IMR-90 (cell line): ENCODE results near the gene TOMM22. TPM values are rescaled to one million over a fixed set of nuclear protein-coding genes. Genes with fewer than 3 reads are reported as not detected.

Experiments
- ATAC-seq: fragments of 200-7000 bp; cut with Tn5 transposase; 2 replicates; pipeline ENCODE4 v1.9.1; 2020; ENCODE audit warnings: low read depth, mild to moderate bottlenecking, moderate library complexity
- BruUV-seq: library from RNA; stranded (reverse); fragments of 400-500 nt; replicated peaks from 2 replicates; lab custom pipeline; 2021; lab: Mats Ljungman, UMichigan
- CTCF ChIA-PET: fragments of 300-600 bp; formaldehyde crosslinking; extraction: SDS; loops from one replicate; lab custom pipeline; 2021; ENCODE audit warnings: antibody characterized with exemption; lab: Yijun Ruan, JAX
- POLR2A ChIA-PET: fragments of 300-600 bp; sonication (Branson Sonifier 250); formaldehyde crosslinking; loops from one replicate; lab custom pipeline; 2022; ENCODE audit warnings: antibody characterized with exemption; ENCODE audit not compliant: unreplicated experiment; lab: Charles Lee
- DNase-seq: peaks from one replicate; pipeline ENCODE4 v3.0.0; 2013
- H2AFZ ChIP-seq: replicated peaks from 2 replicates; pipeline ENCODE3; 2013; ENCODE audit warnings: low read length, mild to moderate bottlenecking; ENCODE audit not compliant: poor library complexity
- H2AK5ac ChIP-seq: 2 replicates; pipeline ENCODE4 v1.6.1; 2013; ENCODE audit warnings: low read depth, low read length, inconsistent platforms
- H2AK9ac ChIP-seq: replicated peaks from 2 replicates; pipeline ENCODE3; 2013; ENCODE audit warnings: mild to moderate bottlenecking, low read depth, low read length, moderate library complexity; ENCODE audit not compliant: poor library complexity
- H2BK120ac ChIP-seq: 2 replicates; pipeline ENCODE4 v1.6.1; 2013; ENCODE audit warnings: low read depth, low read length, inconsistent platforms
- H2BK15ac ChIP-seq: 3 replicates; pipeline ENCODE4 v1.6.1; 2013; ENCODE audit warnings: low read depth, low read length, inconsistent platforms
- H2BK20ac ChIP-seq: 2 replicates; pipeline ENCODE4 v1.6.1; 2013; ENCODE audit warnings: low read depth, mild to moderate bottlenecking, inconsistent platforms, low read length, moderate library complexity
- H2BK5ac ChIP-seq: 2 replicates; pipeline ENCODE4 v1.6.1; 2013; ENCODE audit warnings: mild to moderate bottlenecking, low read depth, low read length, inconsistent platforms; ENCODE audit not compliant: poor library complexity, severe bottlenecking
- H3K14ac ChIP-seq: replicated peaks from 2 replicates; pipeline ENCODE4 v1.6.1; 2013; ENCODE audit warnings: low read depth, low read length, inconsistent platforms
- H3K18ac ChIP-seq: 2 replicates; pipeline ENCODE4 v1.6.1; 2013; ENCODE audit warnings: low read depth, low read length, control low read depth
- H3K23ac ChIP-seq: 2 replicates; pipeline ENCODE4 v1.6.1; 2013; ENCODE audit warnings: low read depth, low read length, inconsistent platforms
- H3K27ac ChIP-seq: 2 replicates; pipeline ENCODE4 v1.5.1; 2013; ENCODE audit warnings: mild to moderate bottlenecking, control low read depth, low read length; ENCODE audit not compliant: insufficient read depth
- H3K27me3 ChIP-seq: 2 replicates; pipeline ENCODE4 v1.6.1; 2013; ENCODE audit warnings: low read length; ENCODE audit not compliant: control insufficient read depth, insufficient read depth
- H3K36me3 ChIP-seq: 2 replicates; pipeline ENCODE4 v1.6.1; 2013; ENCODE audit warnings: low read length, mixed read lengths; ENCODE audit not compliant: control insufficient read depth, insufficient read depth
- H3K4ac ChIP-seq: 2 replicates; pipeline ENCODE4 v1.6.1; 2013; ENCODE audit warnings: low read depth, low read length, inconsistent platforms
- H3K4me1 ChIP-seq: 2 replicates; pipeline ENCODE4 v1.6.1; 2013; ENCODE audit warnings: low read length, mixed read lengths; ENCODE audit not compliant: control insufficient read depth, insufficient read depth
- H3K4me2 ChIP-seq: 2 replicates; pipeline ENCODE4 v1.6.1; 2013; ENCODE audit warnings: low read depth, mild to moderate bottlenecking, control low read depth, low read length, moderate library complexity
- H3K4me3 ChIP-seq: 2 replicates; pipeline ENCODE4 v1.5.1; 2013; ENCODE audit warnings: low read depth, mild to moderate bottlenecking, control low read depth, low read length, moderate library complexity; ENCODE audit not compliant: insufficient read depth
- H3K56ac ChIP-seq: 2 replicates; pipeline ENCODE4 v1.6.1; 2013; ENCODE audit warnings: low read length, inconsistent platforms; ENCODE audit not compliant: insufficient read depth; ENCODE audit errors: extremely low read depth
- H3K79me1 ChIP-seq, 2 experiments: 2 replicates each; pipeline ENCODE4 v1.6.1; 2013; ENCODE audit warnings: low read length in 2 of 2, inconsistent platforms in 1 of 2, low read depth in 1 of 2
- H3K9ac ChIP-seq: 2 replicates; pipeline ENCODE4 v1.6.1; 2013; ENCODE audit warnings: low read depth, low read length, control low read depth
- H3K9me1 ChIP-seq: 2 replicates; pipeline ENCODE4 v1.6.1; 2013; ENCODE audit warnings: low read length, inconsistent platforms; ENCODE audit not compliant: insufficient read depth
- H3K9me3 ChIP-seq: 2 replicates; pipeline ENCODE4 v1.6.1; 2013; ENCODE audit warnings: low read length; ENCODE audit not compliant: control insufficient read depth, insufficient read depth
- H4K20me1 ChIP-seq: 2 replicates; pipeline ENCODE4 v1.6.1; 2013; ENCODE audit warnings: low read length, inconsistent platforms; ENCODE audit not compliant: insufficient read depth
- H4K5ac ChIP-seq: 2 replicates; pipeline ENCODE4 v1.6.1; 2013; ENCODE audit warnings: mild to moderate bottlenecking, low read depth, low read length, control low read depth
- H4K8ac ChIP-seq, 2 experiments: 2 replicates each; pipeline ENCODE4 v1.6.1; 2013; ENCODE audit warnings: low read depth in 2 of 2, low read length in 2 of 2, control low read depth in 1 of 2, inconsistent platforms in 1 of 2
- H4K91ac ChIP-seq: 2 replicates; pipeline ENCODE4 v1.6.1; 2013; ENCODE audit warnings: low read depth, low read length, inconsistent platforms; ENCODE audit not compliant: insufficient read depth
- FOS ChIP-seq: fragments of 150-350 bp; IDR thresholded peaks from 2 replicates; pipeline ENCODE4 v1.6.1; 2016; ENCODE audit warnings: low read depth, low read length
- MAFK ChIP-seq: IDR thresholded peaks from 2 replicates; pipeline ENCODE4 v1.6.1; 2012; ENCODE audit warnings: low read depth, low read length, improper control_type of control experiment
- WGBS, 2 experiments: methylation state at CpG; one replicate each; pipeline versions ENCODE4 v1.1.5 to v1.1.7; 2013; ENCODE audit warnings: missing lambda C conversion rate in 2 of 2; ENCODE audit not compliant: insufficient read length in 1 of 2; ENCODE audit errors: extremely low coverage in 2 of 2; 5-methylcytosine and 5-hydroxymethylcytosine counted together
- dilution Hi-C: fragments of 300-500 bp; cut with HindIII; formaldehyde crosslinking; loops from one replicate; pipeline ENCODE4 v1.14.3; 2018; ENCODE audit warnings: low sequenced_read_pairs; ENCODE audit not compliant: unreplicated experiment
- in situ Hi-C: fragments of 300-500 bp; cut with MboI; formaldehyde crosslinking; loops from 3 replicates; pipeline ENCODE4 v1.14.3; 2019; ENCODE audit warnings: low sequenced_read_pairs, inconsistent platforms, mixed read lengths
- intact Hi-C: fragments of 100-400 bp; cut with micrococcal nuclease; formaldehyde crosslinking; loops from 2 replicates; pipeline ENCODE4 v1.10.0; 2022
- polyA plus RNA-seq, 3 experiments: library from polyadenylated mRNA; depleted of rRNA; stranded (reverse); fragments of >200 nt; gene quantifications; 2 replicates each; pipeline ENCODE4 v1.2.3, GENCODE V29; 2012; ENCODE audit warnings: low replicate concordance in 1 of 3
- total RNA-seq: library from RNA; depleted of rRNA; stranded (reverse); fragments of >200 nt; gene quantifications from 2 replicates; pipeline ENCODE4 v1.2.3, GENCODE V29; 2012
- TF ChIP-seq, protein P1 (sequence below): fragments of 150-350 bp; IDR thresholded peaks from 2 replicates; pipeline ENCODE4 v1.6.1; 2017; ENCODE audit warnings: mild to moderate bottlenecking, antibody characterized with exemption, low read length, low read depth

The TOMM22 gene
- total and polyA plus RNA-seq, 2 of the 4 experiments (the other 2 are of a cell fraction): 38.7 to 78.0 TPM

DNA sequence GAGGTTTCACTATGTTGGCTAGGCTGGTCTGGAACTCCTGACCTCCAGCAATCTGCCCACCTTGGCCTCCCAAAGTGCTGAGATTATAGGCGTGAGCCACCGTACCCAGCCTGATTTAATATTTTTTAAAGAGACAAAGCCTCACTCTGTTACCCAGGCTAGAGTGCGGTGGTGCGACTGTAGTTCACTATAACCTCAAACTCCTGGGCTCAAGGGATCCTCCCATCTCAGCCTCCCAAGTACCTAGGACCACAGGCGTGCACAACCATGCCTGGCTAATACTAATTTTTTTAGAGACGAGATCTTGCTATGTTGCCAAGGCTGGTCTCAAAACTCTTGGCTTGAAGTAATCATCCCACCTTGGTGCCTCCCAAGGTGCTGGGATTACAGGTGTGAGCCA, 37.4 kb downstream of the TOMM22 start:
- H3K23ac ChIP-seq: no peak overlapping the region
- H3K4me2 ChIP-seq: no peak overlapping the region
- H4K5ac ChIP-seq: no peak overlapping the region
- H2BK20ac ChIP-seq: no peak overlapping the region
- H2BK5ac ChIP-seq: no peak overlapping the region
- H3K4ac ChIP-seq: no peak overlapping the region
- POLR2A ChIA-PET: no interaction called here
- no peak overlapping the region for H3K4me3 ChIP-seq
- peaks cover 41% of the 10 kb centered on the region for H4K20me1 ChIP-seq
- no peak overlapping the region for H2AK9ac ChIP-seq
- in situ Hi-C loops: no loop called here
- H3K36me3 ChIP-seq: peaks cover 39% of the 10 kb centered on the region
- H3K27ac ChIP-seq: peak overlapping the region; percentile 19; the same call in 1 of the 2 replicates
- DNase-seq: no peak
- H2AK5ac ChIP-seq: 0 out of 2 replicates have a peak overlapping the region, but pooled peaks have one; percentile 3
- no peaks in the 10 kb centered on the region for H3K9me3 ChIP-seq
- 89% methylated on average over 3 of the region's 6 CpGs; no CpG with 5 or more reads in 1 of the 2 experiments for WGBS, 2 experiments
- H2AFZ ChIP-seq: no peak overlapping the region
- H3K27me3 ChIP-seq: no peaks in the 10 kb centered on the region
- intact Hi-C loops: no loop called here
- peaks cover 4% of the 10 kb centered on the region for H3K4me1 ChIP-seq
- peaks cover 28% of the 10 kb centered on the region for H3K9me1 ChIP-seq
- no peak overlapping the region for H2BK120ac ChIP-seq
- H3K79me1 ChIP-seq: peaks cover 37 to 74% of the 10 kb centered on the region in 2 experiments
- dilution Hi-C loops: no loop called here
- CTCF ChIA-PET: interaction anchor here (1.1 kb wide), 1 partner anchor 38 kb away, joined by 4 read pairs; the partner anchor contains the start of gene TOMM22
- H4K8ac ChIP-seq: no peak overlapping the region
- no peak overlapping the region for H3K9ac ChIP-seq
- no peak overlapping the region for H4K91ac ChIP-seq
- no TSS peak for BruUV-seq
- no peak overlapping the region for H2BK15ac ChIP-seq
- H3K56ac ChIP-seq: no peak overlapping the region
- no peak overlapping the region for H3K14ac ChIP-seq
- TF ChIP-seq, protein P1, sequence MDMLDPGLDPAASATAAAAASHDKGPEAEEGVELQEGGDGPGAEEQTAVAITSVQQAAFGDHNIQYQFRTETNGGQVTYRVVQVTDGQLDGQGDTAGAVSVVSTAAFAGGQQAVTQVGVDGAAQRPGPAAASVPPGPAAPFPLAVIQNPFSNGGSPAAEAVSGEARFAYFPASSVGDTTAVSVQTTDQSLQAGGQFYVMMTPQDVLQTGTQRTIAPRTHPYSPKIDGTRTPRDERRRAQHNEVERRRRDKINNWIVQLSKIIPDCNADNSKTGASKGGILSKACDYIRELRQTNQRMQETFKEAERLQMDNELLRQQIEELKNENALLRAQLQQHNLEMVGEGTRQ: no peak
- TF ChIP-seq FOS (no peak), MAFK (no peak)
- ATAC-seq: no peak
- H3K18ac ChIP-seq: no peak overlapping the region
